Ishikawa (cell line): ENCODE results near the gene RNF214.

Source experiments
- CREB1 ChIP-seq: IDR thresholded peaks from 2 replicates; pipeline ENCODE4 v1.6.1; 2012; ENCODE audit warnings: low read depth
- FOXM1 ChIP-seq: IDR thresholded peaks from 2 replicates; pipeline ENCODE4 v1.6.1; 2012; ENCODE audit warnings: low read depth, borderline replicate concordance
- MAX ChIP-seq: IDR thresholded peaks from 2 replicates; pipeline ENCODE4 v1.6.1; 2012
- RAD21 ChIP-seq: IDR thresholded peaks from 2 replicates; pipeline ENCODE4 v1.6.1; 2012; ENCODE audit warnings: low read depth
- REST ChIP-seq: IDR thresholded peaks from 2 replicates; pipeline ENCODE4 v1.6.1; 2012; ENCODE audit warnings: low read depth, mild to moderate bottlenecking
- TAF1 ChIP-seq: IDR thresholded peaks from 2 replicates; pipeline ENCODE4 v1.6.1; 2012; ENCODE audit warnings: low read depth, mild to moderate bottlenecking
- YY1 ChIP-seq: IDR thresholded peaks from 2 replicates; pipeline ENCODE4 v1.6.1; 2012; ENCODE audit warnings: low read depth

DNA sequence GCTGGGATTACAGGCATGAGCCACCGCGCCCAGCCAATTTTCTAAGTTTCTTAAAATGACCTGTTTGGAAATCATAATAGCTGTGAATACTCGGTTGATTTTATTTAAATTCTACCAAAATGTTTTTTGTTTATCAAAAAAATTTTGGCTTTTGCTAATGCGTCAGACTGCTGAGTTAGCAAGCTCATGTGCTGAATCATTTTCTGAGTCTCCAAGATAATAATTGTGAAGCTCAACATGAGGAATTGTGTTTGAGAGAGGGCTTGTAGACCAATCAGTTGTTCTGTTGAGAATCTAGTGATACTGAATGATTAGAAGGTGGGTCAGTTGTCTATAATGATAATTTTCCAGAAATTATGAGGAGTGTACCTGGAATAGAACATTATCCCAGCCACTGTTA is 15.9 kb downstream of the RNF214 start:
- TF ChIP-seq CREB1, result no peak
- no peak for TF ChIP-seq YY1
- TF ChIP-seq MAX, result no peak
- no peak for TF ChIP-seq TAF1
- no peak for TF ChIP-seq REST
- TF ChIP-seq RAD21, result no peak
- TF ChIP-seq FOXM1, result no peak
